B cell (primary cell): ENCODE measurements around the gene SGPP2.

Experiments used
- EZH2 ChIP-seq: IDR thresholded peaks from 2 replicates; pipeline ENCODE4 v1.6.1; 2012; ENCODE audit warnings: borderline replicate concordance, low read depth, mild to moderate bottlenecking, moderate library complexity, low read length; ENCODE audit not compliant: insufficient read depth, poor library complexity, severe bottlenecking
- TF ChIP-seq, protein P1 (sequence below): fragments of 200-600 bp; IDR thresholded peaks from one replicate; pipeline ENCODE4 v1.8.0; 2022; ENCODE audit warnings: antibody characterized with exemption, mild to moderate bottlenecking

DNA sequence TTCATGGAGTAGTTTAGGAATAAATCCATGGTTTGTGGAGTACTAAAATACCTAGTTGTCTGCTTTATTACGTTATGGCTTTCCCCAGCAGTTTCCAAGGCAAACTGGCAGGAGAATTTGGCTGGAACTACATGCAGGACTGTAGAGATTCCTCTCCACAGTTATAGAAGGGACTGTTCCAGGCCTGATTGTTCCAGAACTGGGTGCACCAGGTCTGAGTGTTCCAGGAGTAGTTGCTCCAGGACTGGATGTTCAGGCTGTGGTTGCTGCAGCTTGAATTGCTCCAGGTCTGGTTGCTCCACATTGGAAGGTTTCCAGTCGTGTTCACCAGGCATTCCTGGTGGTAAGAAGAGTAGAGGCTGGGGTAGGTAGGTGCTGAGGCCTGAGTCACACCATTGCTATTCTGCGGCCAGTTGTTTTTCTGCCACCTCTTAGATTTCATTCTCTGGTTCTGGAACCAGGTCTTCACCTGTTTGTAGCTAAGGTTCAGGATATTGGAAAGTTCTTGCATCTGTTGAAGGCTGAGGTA, 28.1 kb downstream of the SGPP2 start:
- TF ChIP-seq, protein P1, sequence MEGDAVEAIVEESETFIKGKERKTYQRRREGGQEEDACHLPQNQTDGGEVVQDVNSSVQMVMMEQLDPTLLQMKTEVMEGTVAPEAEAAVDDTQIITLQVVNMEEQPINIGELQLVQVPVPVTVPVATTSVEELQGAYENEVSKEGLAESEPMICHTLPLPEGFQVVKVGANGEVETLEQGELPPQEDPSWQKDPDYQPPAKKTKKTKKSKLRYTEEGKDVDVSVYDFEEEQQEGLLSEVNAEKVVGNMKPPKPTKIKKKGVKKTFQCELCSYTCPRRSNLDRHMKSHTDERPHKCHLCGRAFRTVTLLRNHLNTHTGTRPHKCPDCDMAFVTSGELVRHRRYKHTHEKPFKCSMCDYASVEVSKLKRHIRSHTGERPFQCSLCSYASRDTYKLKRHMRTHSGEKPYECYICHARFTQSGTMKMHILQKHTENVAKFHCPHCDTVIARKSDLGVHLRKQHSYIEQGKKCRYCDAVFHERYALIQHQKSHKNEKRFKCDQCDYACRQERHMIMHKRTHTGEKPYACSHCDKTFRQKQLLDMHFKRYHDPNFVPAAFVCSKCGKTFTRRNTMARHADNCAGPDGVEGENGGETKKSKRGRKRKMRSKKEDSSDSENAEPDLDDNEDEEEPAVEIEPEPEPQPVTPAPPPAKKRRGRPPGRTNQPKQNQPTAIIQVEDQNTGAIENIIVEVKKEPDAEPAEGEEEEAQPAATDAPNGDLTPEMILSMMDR = no peak
- no peak for TF ChIP-seq EZH2
